Sigmoid colon (tissue), 3 donors: ENCODE results near the gene TSPAN5.

Experiments
- POLR2A ChIP-seq, 2 donors: fragments of 450-650 bp; IDR thresholded peaks; one replicate each; pipeline ENCODE4 v1.6.1; 2016; ENCODE audit warnings: antibody characterized with exemption in 2 of 2, mild to moderate bottlenecking in 2 of 2, moderate library complexity in 2 of 2
- TF ChIP-seq, protein P1 (sequence below), 4 experiments: fragments of 450-650 bp in 3 of 4; fragments of 200-600 bp in 1 of 4; IDR thresholded peaks; one replicate each; pipeline ENCODE4 v1.5.1; 2016 to 2019; ENCODE audit warnings: antibody characterized with exemption in 4 of 4, mild to moderate bottlenecking in 3 of 4, moderate library complexity in 2 of 4

DNA sequence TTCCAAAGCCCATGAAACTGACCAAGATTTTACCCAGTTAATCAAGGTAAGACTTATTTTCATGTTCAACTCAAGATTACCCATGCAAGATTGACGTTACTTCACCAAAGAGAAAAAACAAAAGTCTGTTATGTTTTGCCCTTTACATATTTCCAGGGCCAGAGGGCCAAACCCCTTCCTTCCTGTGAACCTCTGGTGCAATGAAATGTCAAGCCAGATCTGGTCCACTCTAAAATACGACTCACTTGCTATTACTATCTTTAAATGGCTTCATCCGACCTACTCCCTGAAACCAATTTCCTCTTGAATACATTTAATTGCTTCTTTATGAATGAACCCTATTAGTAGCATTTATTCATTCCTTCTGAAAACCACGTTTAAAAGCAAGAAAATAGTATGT, 33.0 kb downstream of the TSPAN5 start:
- TF ChIP-seq, protein P1, sequence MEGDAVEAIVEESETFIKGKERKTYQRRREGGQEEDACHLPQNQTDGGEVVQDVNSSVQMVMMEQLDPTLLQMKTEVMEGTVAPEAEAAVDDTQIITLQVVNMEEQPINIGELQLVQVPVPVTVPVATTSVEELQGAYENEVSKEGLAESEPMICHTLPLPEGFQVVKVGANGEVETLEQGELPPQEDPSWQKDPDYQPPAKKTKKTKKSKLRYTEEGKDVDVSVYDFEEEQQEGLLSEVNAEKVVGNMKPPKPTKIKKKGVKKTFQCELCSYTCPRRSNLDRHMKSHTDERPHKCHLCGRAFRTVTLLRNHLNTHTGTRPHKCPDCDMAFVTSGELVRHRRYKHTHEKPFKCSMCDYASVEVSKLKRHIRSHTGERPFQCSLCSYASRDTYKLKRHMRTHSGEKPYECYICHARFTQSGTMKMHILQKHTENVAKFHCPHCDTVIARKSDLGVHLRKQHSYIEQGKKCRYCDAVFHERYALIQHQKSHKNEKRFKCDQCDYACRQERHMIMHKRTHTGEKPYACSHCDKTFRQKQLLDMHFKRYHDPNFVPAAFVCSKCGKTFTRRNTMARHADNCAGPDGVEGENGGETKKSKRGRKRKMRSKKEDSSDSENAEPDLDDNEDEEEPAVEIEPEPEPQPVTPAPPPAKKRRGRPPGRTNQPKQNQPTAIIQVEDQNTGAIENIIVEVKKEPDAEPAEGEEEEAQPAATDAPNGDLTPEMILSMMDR (IDR thresholded peaks at IDR 0.05) = no peak
- no peak for TF ChIP-seq POLR2A (IDR thresholded peaks at IDR 0.05)
